GM23338 (cell line): ENCODE measurements around the gene NCKAP1. TPM values are rescaled to one million over a fixed set of nuclear protein-coding genes. Genes with fewer than 3 reads are reported as not detected.

Experiments
- ATAC-seq: fragments of 200-7000 bp; cut with Tn5 transposase; 3 replicates; pipeline ENCODE4 v1.9.1; 2020
- DNase-seq: peaks from one replicate; pipeline ENCODE4 v3.0.0-alpha.2; 2015; ENCODE audit warnings: low spot score
- H2AFZ ChIP-seq: fragments of 200-600 bp; sonication (generic); 2 replicates; pipeline ENCODE4 v1.8.0; 2016; ENCODE audit warnings: antibody characterized with exemption, mild to moderate bottlenecking, moderate library complexity
- H3F3A ChIP-seq: fragments of 200-600 bp; sonication (generic); replicated peaks from 2 replicates; pipeline ENCODE4 v1.8.0; 2017; ENCODE audit warnings: antibody characterized with exemption, mixed run types, low read depth
- H3K27ac ChIP-seq: fragments of 200-600 bp; sonication (generic); 2 replicates; pipeline ENCODE4 v1.6.1; 2016; ENCODE audit warnings: low read depth
- H3K27me3 ChIP-seq: fragments of 200-600 bp; sonication (generic); 2 replicates; pipeline ENCODE4 v1.8.0; 2016; ENCODE audit warnings: mild to moderate bottlenecking, mixed run types, moderate library complexity; ENCODE audit not compliant: insufficient read depth
- H3K36me3 ChIP-seq: fragments of 200-600 bp; sonication (generic); 2 replicates; pipeline ENCODE4 v1.8.0; 2016; ENCODE audit warnings: mild to moderate bottlenecking; ENCODE audit not compliant: insufficient read depth
- H3K4me1 ChIP-seq: fragments of 200-600 bp; sonication (generic); 2 replicates; pipeline ENCODE4 v1.8.0; 2016; ENCODE audit warnings: mild to moderate bottlenecking, moderate library complexity; ENCODE audit not compliant: insufficient read depth
- H3K4me2 ChIP-seq: fragments of 200-600 bp; sonication (generic); 2 replicates; pipeline ENCODE4 v1.7.1; 2017; ENCODE audit warnings: mixed run types
- H3K4me3 ChIP-seq: fragments of 200-600 bp; sonication (generic); 2 replicates; pipeline ENCODE4 v1.6.1; 2016; ENCODE audit warnings: mixed run types
- H3K79me2 ChIP-seq: fragments of 200-600 bp; sonication (generic); replicated peaks from 2 replicates; pipeline ENCODE4 v1.8.0; 2017; ENCODE audit warnings: mild to moderate bottlenecking; ENCODE audit not compliant: insufficient read depth
- H3K9me2 ChIP-seq: fragments of 200-600 bp; sonication (generic); 2 replicates; pipeline ENCODE4 v1.8.0; 2017; ENCODE audit not compliant: insufficient read depth
- H4K20me1 ChIP-seq: fragments of 200-600 bp; sonication (generic); replicated peaks from 2 replicates; pipeline ENCODE4 v1.8.0; 2017; ENCODE audit warnings: mild to moderate bottlenecking; ENCODE audit not compliant: insufficient read depth
- H3K27ac Mint-ChIP-seq: 2 replicates; pipeline ENCODE4 v1.8.0; 2020; ENCODE audit warnings: inconsistent platforms, mild to moderate bottlenecking, moderate library complexity, mixed read lengths
- H3K27me3 Mint-ChIP-seq: 3 replicates; pipeline ENCODE4 v1.8.0; 2022; ENCODE audit warnings: low read depth, mild to moderate bottlenecking, moderate library complexity, mixed read lengths, inconsistent platforms; ENCODE audit not compliant: insufficient read depth, poor library complexity
- H3K36me3 Mint-ChIP-seq: 3 replicates; pipeline ENCODE4 v1.8.0; 2021; ENCODE audit warnings: low read depth, mild to moderate bottlenecking, inconsistent platforms, moderate library complexity, mixed read lengths
- H3K4me1 Mint-ChIP-seq: 3 replicates; pipeline ENCODE4 v1.8.0; 2020; ENCODE audit warnings: mild to moderate bottlenecking, inconsistent platforms, mixed read lengths
- H3K4me3 Mint-ChIP-seq: 3 replicates; pipeline ENCODE4 v1.8.0; 2021; ENCODE audit warnings: moderate library complexity, mild to moderate bottlenecking, inconsistent platforms, mixed read lengths
- H3K9me3 Mint-ChIP-seq: 3 replicates; pipeline ENCODE4 v1.8.0; 2020; ENCODE audit warnings: moderate library complexity, mild to moderate bottlenecking, inconsistent platforms, mixed read lengths
- CREB1 ChIP-seq: fragments of 250-450 bp; sonication (Bioruptor Pico); IDR thresholded peaks from 2 replicates; pipeline ENCODE4 v1.5.0; 2020; ENCODE audit warnings: low read depth, mild to moderate bottlenecking, moderate library complexity
- CTCF ChIP-seq, 2 experiments: fragments of 200-600 bp in 1 of 2; sonication (generic) in 1 of 2; conservative IDR thresholded peaks; 2 replicates each; pipeline versions ENCODE4 v1.5.1 to v1.6.1; 2016 to 2017; ENCODE audit warnings: antibody characterized with exemption in 2 of 2, low read depth in 2 of 2, mild to moderate bottlenecking in 2 of 2, moderate library complexity in 1 of 2
- ETS1 ChIP-seq: IDR thresholded peaks from 2 replicates; pipeline ENCODE4 v1.6.1; 2016; ENCODE audit warnings: antibody characterized with exemption
- EZH2 ChIP-seq: fragments of 200-600 bp; sonication (generic); IDR thresholded peaks from one replicate; pipeline ENCODE4 v1.8.0; 2017; ENCODE audit warnings: antibody characterized with exemption, mild to moderate bottlenecking, low read depth; ENCODE audit not compliant: unreplicated experiment
- EZH2phosphoT487 ChIP-seq: fragments of 200-600 bp; sonication (generic); IDR thresholded peaks from one replicate; pipeline ENCODE4 v1.8.1; 2018; ENCODE audit warnings: antibody characterized with exemption; ENCODE audit not compliant: unreplicated experiment
- JUNB ChIP-seq: IDR thresholded peaks from one replicate; pipeline ENCODE4 v1.6.1; 2016; ENCODE audit warnings: antibody characterized with exemption; ENCODE audit not compliant: unreplicated experiment
- NANOG ChIP-seq: IDR thresholded peaks from 2 replicates; pipeline ENCODE4 v1.6.1; 2016; ENCODE audit warnings: antibody characterized with exemption, borderline replicate concordance
- POLR2AphosphoS5 ChIP-seq: IDR thresholded peaks from 2 replicates; pipeline ENCODE4 v1.6.1; 2016; ENCODE audit warnings: antibody characterized with exemption, low read depth
- REST ChIP-seq: IDR thresholded peaks from one replicate; pipeline ENCODE4 v1.6.1; 2018; ENCODE audit warnings: antibody characterized with exemption; ENCODE audit not compliant: unreplicated experiment
- STAT1 ChIP-seq: IDR thresholded peaks from one replicate; pipeline ENCODE4 v1.6.1; 2016; ENCODE audit warnings: antibody characterized with exemption; ENCODE audit not compliant: unreplicated experiment
- ZNF114 ChIP-seq: fragments of 250-450 bp; sonication (Bioruptor Pico); IDR thresholded peaks from 2 replicates; pipeline ENCODE4 v1.5.0; 2020; ENCODE audit warnings: mild to moderate bottlenecking, moderate library complexity
- ZNF331 ChIP-seq: fragments of 250-450 bp; sonication (Bioruptor Pico); IDR thresholded peaks from 2 replicates; pipeline ENCODE4 v1.5.0; 2020; ENCODE audit warnings: low read depth, mild to moderate bottlenecking, moderate library complexity
- ZNF462 ChIP-seq: fragments of 250-450 bp; sonication (Bioruptor Pico); IDR thresholded peaks from 2 replicates; pipeline ENCODE4 v1.5.0; 2020; ENCODE audit warnings: mild to moderate bottlenecking, moderate library complexity
- polyA plus RNA-seq: library from polyadenylated mRNA; unstranded; fragments of >200 nt; fragmentation: Nextera tagmentation; extraction: Ambion mirVana; gene quantifications from 2 replicates; pipeline ENCODE4 v1.2.1, GENCODE V29; 2016
- total RNA-seq: library from RNA; depleted of rRNA; stranded (reverse); fragments of >200 nt; shearing (Covaris generic); gene quantifications from 2 replicates; pipeline ENCODE4 v1.2.3, GENCODE V29; 2014

The NCKAP1 gene
- total and polyA plus RNA-seq, 2 experiments from 2014 or later, result 53.8 to 157 TPM

GRCh38 chr2:183072177-183072576 lies 33.9 kb upstream of the NCKAP1 start:
- peaks cover 20% of the 10 kb centered on the region for H3K36me3 Mint-ChIP-seq
- Histone ChIP-seq H3K79me2 (no peaks in the 10 kb centered on the region), H4K20me1 (no peaks in the 10 kb centered on the region), H3K9me2 (no peaks in the 10 kb centered on the region), H2AFZ (no peak overlapping the region), H3K4me2 (no peak overlapping the region), H3K27ac (no peak overlapping the region), H3F3A (no peaks in the 10 kb centered on the region), H3K4me3 (no peak overlapping the region), H3K4me1 (no peaks in the 10 kb centered on the region), H3K36me3 (no peaks in the 10 kb centered on the region), H3K27me3 (no peaks in the 10 kb centered on the region)
- 0 out of 3 replicates have a peak, but pooled peaks cover 2% of the 10 kb centered on the region for H3K4me1 Mint-ChIP-seq
- ATAC-seq, result no peak
- no peak for TF ChIP-seq NANOG
- TF ChIP-seq ZNF114 (CRISPR knock-in tag), result no peak
- no peak for TF ChIP-seq EZH2
- no peak for TF ChIP-seq CTCF (conservative IDR thresholded peaks at IDR 0.05; ENCODE audit: low read depth in 2 of 2)
- no peak for TF ChIP-seq ETS1
- no peak for TF ChIP-seq EZH2phosphoT487
- no peak for TF ChIP-seq ZNF331 (CRISPR knock-in tag)
- TF ChIP-seq STAT1, result no peak
- TF ChIP-seq REST, result no peak
- TF ChIP-seq POLR2AphosphoS5, result no peak
- no peak for TF ChIP-seq JUNB
- no peak for TF ChIP-seq ZNF462 (CRISPR knock-in tag)
- no peak for TF ChIP-seq CREB1 (CRISPR knock-in tag)
- H3K4me3 Mint-ChIP-seq, result no peak overlapping the region
- H3K27ac Mint-ChIP-seq, result no peak overlapping the region
- H3K27me3 Mint-ChIP-seq, result peaks cover 4% of the 10 kb centered on the region
- peaks cover 20% of the 10 kb centered on the region for H3K9me3 Mint-ChIP-seq
- no peak for DNase-seq
